Duodenal mucosa (tissue), 2 donors: ENCODE measurements around the gene FYN.

Experiments used
- H3K27ac ChIP-seq: one replicate; pipeline ENCODE4 v1.7.0; 2013; ENCODE audit warnings: low read depth, low read length
- H3K27me3 ChIP-seq, 2 donors: one replicate each; pipeline ENCODE4 v1.7.0; 2013; ENCODE audit warnings: low read length in 2 of 2, control low read depth in 1 of 2; ENCODE audit not compliant: insufficient read depth in 2 of 2, control insufficient read depth in 1 of 2
- H3K36me3 ChIP-seq, 2 donors: one replicate each; pipeline ENCODE4 v1.7.0; 2013; ENCODE audit warnings: low read length in 2 of 2, control low read depth in 1 of 2; ENCODE audit not compliant: insufficient read depth in 2 of 2, control insufficient read depth in 1 of 2
- H3K4me1 ChIP-seq, 2 donors: one replicate each; pipeline ENCODE4 v1.7.0; 2013; ENCODE audit warnings: low read length in 2 of 2, control low read depth in 1 of 2; ENCODE audit not compliant: insufficient read depth in 2 of 2, control insufficient read depth in 1 of 2
- H3K4me3 ChIP-seq, 2 donors: one replicate each; pipeline ENCODE4 v1.7.0; 2013; ENCODE audit warnings: low read length in 2 of 2, low read depth in 1 of 2
- H3K9ac ChIP-seq, 2 donors: one replicate each; pipeline ENCODE4 v1.7.0; 2013; ENCODE audit warnings: low read length in 2 of 2, low read depth in 1 of 2
- H3K9me3 ChIP-seq, 2 donors: one replicate each; pipeline ENCODE4 v1.7.0; 2013; ENCODE audit warnings: low read length in 2 of 2, control low read depth in 1 of 2; ENCODE audit not compliant: control insufficient read depth in 1 of 2

Gene FYN

DNA sequence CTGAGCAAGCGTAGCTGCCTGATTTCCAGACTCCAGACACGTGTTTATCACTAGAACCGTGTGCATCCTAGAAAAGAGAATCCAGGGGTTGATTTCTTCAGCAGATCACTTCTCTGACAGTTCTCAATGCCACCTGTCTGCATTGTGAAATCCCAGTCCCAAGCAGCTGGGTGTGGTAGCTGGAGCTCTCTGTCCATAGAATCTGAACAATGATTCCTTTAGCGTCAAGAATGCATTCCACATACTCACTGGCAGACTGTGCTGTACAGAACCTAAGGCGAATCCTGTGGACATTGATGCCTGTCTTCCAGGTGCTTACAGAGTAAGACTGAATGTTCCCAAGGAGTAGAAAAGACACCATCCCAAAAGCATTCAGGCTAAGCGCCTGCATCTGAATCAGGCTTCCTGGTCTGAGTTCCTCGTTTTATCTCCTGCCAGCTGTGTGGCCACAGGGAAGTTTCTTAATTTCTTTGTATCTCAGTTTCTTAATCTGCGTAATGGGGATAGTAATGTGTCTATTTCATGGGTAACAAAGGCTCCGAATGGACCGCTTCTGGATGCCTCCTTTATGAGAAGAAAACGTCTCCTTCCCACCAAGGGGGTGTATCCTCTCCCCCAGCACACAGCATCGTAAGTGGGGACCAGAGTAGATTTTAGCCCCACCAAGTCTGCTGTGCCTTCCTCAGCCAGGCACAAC is 257.2 kb downstream of the FYN start:
- Histone ChIP-seq H3K27me3 (no peaks in the 10 kb centered on the region), H3K9me3 (peaks cover 0 to 6% of the 10 kb centered on the region in 2 donors), H3K4me3 (no peak overlapping the region), H3K9ac (no peak overlapping the region), H3K27ac (no peak overlapping the region), H3K36me3 (no peaks in the 10 kb centered on the region), H3K4me1 (peaks cover 15 to 28% of the 10 kb centered on the region in 2 donors)

DNA sequence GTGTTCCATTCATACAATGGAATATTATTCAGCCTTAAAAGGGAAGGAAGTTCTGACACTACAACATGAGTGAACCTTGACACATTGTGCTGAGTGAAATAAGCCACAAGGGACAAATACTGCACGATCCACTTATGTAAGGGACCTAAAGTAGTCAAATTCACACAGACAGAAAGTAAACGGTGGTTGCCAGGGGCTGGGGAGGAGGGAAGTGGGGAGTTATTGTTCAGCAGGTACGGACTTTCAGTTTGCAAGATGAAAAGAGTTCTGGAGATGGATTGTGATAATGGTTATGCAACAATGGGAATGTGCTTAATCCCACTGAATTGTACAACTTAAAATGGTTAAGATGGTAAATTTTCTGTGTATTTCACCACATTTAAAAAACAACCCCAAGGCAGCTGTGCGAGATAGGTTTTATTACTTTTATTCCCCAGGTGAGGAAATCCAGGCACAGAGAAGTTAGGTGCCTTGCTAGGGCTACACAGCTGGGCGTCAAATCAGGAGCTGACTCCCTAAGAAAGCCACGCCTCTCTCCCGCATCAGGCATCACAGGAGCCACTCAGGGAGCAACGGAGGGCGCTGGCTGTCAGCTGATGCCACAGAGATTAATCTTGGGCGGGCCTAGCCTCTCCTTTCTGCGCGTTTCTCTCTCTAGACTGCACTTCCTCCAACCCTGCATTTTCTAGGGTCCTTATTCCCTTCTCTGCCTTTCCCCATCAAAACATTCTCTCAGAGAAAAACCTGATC is 258.2 kb downstream of the FYN start:
- peak overlapping the region in 1 of 2 donors; percentile 31 for H3K4me3 ChIP-seq
- H3K27me3 ChIP-seq = no peaks in the 10 kb centered on the region
- no peak overlapping the region for H3K27ac ChIP-seq
- H3K36me3 ChIP-seq = no peaks in the 10 kb centered on the region
- H3K9ac ChIP-seq = no peak overlapping the region
- H3K4me1 ChIP-seq = peaks cover 24 to 29% of the 10 kb centered on the region in 2 donors
- H3K9me3 ChIP-seq = peaks cover 0 to 6% of the 10 kb centered on the region in 2 donors

DNA sequence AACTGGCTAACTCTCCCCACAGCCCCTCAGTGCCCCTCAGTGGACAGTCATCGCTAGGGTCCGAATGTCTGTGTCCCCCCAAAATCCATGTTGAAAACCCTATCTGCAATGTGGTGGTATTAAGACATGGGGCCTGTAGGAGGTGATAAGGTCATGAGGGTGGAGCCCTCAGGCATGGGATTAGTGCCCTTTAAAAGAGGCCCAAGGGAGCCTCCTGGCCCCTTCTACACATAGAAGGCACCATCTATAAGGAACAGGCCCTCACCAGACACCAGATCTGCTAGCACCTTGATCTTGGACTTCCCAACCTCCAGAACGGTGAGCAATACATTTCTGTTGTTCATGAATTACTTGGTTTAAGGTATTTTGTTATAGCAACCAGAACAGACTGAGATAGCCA is 260.9 kb downstream of the FYN start:
- H3K27me3 ChIP-seq = no peaks in the 10 kb centered on the region
- no peak overlapping the region for H3K4me3 ChIP-seq
- H3K9me3 ChIP-seq = peaks cover 0 to 6% of the 10 kb centered on the region in 2 donors
- H3K27ac ChIP-seq = no peak overlapping the region
- peaks cover 22 to 26% of the 10 kb centered on the region in 2 donors for H3K4me1 ChIP-seq
- H3K9ac ChIP-seq = no peak overlapping the region
- no peaks in the 10 kb centered on the region for H3K36me3 ChIP-seq

DNA sequence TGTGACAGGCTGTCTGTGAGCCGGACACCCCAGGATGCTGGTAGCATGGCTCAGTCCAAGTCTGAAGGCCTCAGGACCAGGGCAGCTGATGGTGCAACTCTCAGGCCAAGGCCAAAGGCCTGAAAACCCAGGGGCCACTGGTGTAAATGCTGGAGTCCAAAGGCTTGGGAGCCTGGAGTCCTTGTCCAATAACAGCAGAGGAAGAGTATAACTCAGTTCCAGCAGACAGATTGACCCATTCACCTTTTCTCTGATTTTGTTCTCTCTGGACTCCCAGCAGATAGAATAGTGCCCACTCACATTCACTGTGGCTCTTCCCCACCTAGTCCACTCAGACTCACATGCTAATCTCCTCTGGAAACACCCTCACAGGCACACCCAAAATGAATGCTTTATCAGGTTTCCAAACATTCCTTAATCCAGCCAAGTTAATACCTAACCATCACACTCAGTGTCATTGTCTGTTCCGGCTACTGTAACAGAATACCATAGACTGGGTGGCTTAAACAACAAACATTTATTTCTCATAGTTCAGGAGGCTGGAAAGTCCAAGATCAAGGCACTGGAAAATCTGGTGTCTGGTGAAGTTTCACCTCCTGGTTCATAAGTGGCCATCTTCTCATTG is 262.6 kb downstream of the FYN start:
- Histone ChIP-seq H3K27me3 (no peaks in the 10 kb centered on the region), H3K9ac (no peak overlapping the region), H3K4me1 (peaks cover 28 to 33% of the 10 kb centered on the region in 2 donors), H3K4me3 (no peak overlapping the region), H3K36me3 (no peaks in the 10 kb centered on the region), H3K9me3 (peaks cover 0 to 6% of the 10 kb centered on the region in 2 donors), H3K27ac (no peak overlapping the region)
